ENCODE data around the gene NUP188. TPM values are rescaled to one million over a fixed set of nuclear protein-coding genes. Genes with fewer than 3 reads are reported as not detected.
"Not testable (repeated sequence)": the region's sequence is repeated elsewhere in the genome, so short reads cannot be mapped to it uniquely, and the experiment has no call there.

Gene NUP188
- total RNA-seq, 1 experiment from 2014 or later: 77.6 TPM

DNA sequence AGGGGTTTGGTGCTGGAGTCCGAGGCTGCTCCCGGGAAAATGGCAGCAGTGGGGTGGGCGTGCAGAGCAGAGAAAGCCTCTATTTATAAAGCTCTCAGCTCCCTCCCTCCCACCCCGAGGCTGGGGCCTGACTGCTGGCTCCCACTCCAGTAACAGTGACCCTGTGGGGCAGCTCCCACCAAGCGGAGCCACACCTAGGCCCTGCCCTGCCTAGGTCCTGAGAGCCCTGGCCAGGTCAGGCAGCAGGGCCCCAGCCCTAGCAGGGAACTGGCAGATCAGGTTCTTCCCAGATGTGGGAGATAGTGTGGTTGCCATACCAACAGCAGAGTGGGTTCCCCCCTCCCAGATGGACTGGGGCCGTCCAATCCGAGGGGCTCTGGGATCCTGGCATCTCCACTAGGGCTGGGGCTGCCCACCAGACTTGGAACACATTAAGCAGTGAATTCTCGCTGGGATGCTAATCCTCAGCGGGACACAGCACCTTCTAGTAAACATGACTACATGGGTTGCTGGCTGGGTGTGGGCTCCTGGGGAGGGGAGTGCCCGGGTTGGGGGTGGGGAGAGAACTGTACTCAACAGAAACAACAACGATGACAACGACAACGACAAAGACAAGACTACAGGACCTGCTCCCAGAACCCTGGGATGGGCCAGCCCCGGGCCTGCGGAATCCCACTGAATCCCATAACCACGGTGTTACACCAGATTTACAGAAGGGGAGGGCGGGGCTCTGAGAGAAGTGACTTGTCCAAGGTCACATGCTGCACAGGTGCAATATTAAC is 79.1 kb downstream of the NUP188 start:
- peak; percentile 26 for DNase-seq (ENCODE audit: low read depth)

DNA sequence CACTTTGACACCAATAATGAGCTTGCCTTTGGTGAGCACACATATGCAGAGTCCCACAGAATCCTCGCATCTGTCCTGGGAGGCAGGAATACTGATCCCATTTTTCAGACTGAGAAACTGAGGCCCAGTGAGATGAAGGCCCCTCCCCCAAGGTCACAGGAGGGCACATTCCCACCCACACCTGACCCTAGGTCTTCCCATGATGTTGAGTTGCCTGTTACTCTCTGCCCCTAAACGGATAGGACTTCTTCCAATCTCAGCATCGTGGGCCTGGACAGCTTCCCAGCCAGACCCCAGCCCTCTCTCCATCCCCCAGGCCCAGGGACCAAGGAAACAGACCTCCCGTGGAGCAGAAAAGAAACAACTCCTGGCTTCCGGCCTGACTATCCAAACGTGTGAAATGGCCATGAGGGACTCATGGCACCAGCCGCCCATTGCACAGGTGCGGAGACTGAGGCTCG is 79.8 kb downstream of the NUP188 start:
- no peak for DNase-seq (ENCODE audit: low read depth)

DNA sequence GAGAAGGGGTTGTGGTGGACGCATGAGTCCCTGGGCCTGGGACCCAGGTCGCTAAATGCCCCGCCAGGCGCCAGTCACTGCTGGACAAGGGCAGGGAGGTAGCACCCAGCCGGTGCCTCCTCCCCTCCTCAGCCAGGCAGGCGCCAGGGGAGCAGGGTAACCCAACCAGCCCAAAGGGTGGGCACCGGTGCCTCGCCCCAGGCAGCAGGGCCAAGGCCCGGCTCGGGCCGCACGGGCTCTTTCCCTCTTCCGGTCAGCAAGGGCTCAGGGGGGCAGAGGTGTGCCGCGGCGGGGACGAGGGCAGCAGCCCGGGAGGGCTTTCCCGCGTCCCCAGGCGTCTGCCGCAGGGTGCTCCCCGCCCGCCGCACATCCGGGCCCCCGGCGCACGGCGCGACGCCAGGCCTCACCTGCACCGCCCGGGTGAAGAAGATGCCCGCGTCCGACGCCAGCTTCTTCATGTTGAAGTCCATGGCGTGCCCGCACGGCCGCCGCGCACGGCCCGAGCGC is 80.2 kb downstream of the NUP188 start:
- peak; percentile 65 for DNase-seq (ENCODE audit: low read depth)

DNA sequence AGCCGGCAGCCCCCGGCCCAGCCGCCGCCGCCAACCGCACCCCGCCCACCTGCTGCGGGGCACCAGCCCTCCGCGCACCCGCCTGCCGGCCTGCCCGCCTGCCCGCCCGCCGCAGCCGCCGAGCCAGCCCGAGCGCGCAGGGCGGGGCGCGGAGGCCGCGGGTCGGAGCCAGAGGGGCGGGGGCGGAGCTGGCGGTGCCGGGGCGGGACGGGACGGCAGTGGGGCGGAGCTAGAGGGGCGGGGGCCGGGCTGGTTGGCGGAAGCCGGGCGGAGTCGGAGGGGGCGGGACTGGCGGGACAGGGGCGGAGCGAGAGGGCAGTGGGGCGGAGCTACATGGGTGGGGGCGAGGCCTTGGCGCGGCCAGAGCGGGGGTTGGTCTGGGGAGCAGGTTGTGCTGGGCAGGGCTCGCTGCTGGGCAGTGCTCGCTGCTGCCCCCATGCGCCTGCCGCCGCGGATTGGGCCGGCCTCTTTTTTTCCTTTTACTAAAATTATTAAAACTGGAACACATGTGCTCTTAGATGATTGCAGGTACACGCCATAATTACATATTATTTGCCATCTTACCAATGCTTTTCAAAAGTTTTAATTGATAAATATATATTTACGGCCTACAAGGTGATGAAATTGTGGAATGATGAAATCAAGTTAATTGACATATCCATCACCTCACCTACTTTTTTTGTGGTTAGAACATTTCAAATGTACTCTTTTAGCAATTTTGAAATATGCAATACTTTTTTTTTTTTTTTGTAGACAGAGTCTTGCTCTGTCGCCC is 80.9 kb downstream of the NUP188 start, which contains the start of gene SH3GLB2:
TSS of gene SH3GLB2 (minus strand) at position 140 of the 775 bp plus-strand sequence. CDS start 177 bp downstream, outside the sequence.
- DNase-seq (ENCODE audit: low read depth): peak; percentile 81

DNA sequence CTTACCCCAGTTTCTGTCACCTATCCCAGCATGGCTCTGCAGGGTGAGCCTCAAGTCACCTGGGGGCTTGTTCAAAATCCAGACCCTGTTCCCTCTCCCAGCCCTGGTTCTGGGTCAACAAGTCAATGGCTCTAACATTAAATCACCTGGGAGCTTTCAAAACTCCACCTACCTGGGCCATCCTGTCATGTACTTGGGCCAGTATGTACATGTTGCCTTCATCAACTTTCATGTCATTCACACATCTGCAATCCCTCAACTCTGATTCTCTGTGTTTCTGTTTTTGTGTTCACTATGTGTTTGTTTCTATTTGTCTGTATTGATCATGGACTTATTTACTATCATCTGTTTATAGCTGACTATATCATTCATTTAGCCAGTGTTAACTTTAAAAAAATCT is 82.7 kb downstream of the NUP188 start:
- DNase-seq (ENCODE audit: low read depth): no peak

DNA sequence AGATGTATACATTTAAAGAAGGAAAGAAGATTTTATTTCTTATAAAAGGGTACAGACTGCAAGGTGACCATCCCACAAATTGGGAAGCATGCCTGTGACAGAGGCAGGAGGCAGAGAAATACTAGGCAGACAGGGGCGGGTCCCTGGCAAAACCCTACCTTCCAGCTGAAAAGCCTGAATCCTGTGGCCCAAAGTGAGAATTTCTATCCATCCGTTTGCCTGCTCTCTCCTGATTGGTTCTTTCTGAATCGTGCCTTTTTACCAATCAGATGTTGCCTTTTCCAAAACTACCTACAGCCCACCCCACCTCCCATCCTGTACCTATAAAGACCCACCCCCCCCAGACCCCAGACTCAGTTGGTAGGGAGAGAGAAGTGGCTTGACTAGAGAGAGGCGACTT is 84.0 kb downstream of the NUP188 start:
- no peak for DNase-seq (ENCODE audit: low read depth)

DNA sequence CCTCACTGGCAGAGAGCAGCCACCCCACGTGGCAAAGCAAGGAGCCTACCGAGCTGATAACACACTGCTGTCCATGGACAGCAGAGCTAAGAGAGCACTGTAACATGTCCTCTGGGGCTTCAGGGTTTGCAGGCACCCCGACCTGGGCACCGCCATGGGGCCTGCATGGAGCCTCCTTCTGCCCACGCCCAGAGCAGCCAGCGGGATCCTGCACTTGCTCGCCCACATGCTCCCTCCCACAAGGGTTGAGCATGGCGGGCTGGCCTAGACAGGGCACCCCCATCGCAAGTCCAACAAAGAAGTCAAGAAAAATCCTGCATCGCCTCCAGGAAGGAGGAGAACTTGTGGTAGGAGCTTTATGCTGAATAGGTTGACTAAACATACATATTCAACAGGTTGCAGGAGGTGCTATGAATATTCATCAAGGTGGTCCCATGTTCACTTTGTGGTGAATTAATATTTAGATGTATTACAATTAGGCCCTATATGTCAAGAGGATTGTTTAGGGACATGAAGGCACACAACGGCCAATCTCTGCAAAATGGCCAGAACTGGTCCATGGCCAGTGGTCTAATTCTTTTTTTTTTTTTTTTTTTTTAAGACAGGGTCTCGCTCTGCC is 85.2 kb downstream of the NUP188 start:
- no peak for DNase-seq (ENCODE audit: low read depth)

DNA sequence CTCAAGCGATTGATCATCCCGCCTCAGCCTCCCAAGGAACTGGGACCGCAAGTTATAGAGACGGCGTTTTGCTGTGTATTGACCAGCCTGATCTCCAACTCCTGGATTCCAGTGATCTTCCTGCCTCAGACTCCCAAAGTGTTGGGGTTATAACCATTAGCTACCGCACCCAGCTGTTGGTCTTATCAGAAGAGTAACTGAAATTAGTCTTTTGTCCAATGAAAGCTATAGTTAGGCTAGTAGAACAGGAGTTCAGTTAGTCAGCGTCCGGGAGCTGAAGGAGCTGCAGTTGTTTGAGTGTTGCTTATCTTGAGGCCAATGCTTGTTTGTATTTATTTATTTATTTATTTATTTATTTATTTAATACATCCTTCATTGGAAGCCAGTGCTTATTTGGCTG is 85.7 kb downstream of the NUP188 start:
- DNase-seq (ENCODE audit: low read depth): no peak

DNA sequence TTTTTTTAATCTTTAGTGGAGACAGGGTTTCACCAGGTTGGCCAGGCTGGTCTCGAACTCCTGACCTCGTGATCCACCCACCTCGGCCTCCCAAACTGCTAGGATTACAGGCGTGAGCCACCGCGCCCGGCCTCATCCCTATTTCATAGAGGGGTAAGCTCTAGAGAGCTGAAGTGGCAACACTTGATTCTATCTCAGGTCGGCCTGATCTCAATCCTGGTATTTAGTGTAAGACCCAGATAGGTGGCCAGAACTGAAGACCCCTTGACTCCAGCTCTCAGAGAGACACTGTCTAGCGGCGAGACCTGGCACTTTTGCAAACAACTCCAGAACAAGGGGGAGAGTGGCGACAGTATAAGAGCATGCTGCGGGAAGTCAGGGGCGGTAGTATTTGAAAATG is 88.3 kb downstream of the NUP188 start:
- DNase-seq (ENCODE audit: low read depth): not testable (repeated sequence)

DNA sequence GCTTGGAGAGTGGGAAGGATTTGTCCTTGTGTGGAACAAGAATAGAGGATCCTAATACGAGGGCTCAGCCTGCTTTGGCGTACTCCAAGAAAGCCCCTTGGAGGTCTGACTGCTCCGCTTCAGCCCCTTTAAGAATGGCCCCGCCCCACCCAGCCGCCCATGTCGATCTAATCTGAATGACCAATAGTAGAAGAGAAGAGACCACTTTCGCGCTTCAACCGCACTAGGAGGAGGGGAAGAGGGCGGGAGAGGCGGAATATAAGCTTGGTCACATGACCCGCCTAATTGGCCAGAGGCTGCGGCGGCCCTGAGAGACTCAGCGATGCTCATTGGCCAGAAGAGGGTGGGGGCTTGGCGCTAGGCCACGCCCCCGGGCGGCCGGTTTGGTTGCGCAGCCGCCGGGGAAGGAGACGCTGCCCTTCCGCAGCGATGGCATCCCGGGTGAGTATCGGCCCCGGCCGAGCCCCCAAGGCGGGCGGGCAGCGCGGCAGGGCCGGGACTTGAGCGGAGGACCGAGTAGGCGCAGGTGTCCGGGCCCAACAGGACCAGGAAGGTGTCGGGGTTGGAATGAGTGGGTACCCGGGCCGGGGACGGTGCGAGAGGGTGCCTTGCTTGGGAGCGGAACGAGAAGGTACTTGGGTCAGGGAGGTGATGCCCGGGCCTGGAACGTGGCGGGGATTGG is 88.9 kb downstream of the NUP188 start, which contains the start of gene MIGA2:
TSS of gene MIGA2 (plus strand) at position 386 of the 682 bp plus-strand sequence. CDS start 3,969 bp downstream, outside the sequence.
- DNase-seq (ENCODE audit: low read depth): peak; percentile 100

DNA sequence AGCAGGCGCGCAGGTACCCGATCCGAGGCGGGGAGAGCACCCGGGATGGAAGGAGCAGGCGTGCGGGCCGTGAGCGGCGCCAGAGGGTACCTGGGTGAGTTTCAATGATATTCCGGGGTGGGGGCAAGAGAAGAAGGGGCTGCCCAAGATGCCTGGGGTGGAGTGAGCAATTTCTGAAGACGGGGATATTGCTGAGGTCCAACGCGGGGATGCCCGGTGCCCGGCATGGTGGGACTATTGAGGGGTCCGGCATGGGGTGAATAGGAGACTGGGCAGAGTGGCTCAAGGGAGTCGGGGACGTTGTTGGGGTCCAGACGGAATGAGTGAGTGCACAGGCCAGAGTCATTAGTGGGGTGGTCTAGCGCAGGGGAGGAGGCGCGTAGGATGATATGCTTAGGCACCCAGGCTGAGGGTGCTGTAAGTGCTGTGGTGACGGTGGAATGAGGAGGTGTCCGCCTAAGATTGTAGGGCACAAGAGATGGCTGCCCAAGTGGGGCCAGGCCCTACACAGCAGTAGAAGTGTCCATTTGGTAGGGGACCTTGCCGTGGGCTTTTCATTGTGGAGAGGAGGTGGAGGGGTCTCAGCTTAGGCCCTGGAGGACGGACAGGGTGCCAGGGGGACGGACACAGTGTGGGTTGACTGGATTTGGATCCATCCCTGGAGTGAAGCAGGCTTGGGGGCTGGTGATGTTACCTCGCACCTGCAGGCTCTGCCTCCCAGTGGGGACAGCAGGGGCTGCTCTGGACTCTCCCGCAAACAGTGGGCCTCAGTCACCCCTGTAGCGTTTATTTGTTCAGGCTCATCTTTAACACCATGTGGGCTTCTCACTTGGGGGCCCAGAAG is 89.6 kb downstream of the NUP188 start:
- DNase-seq (ENCODE audit: low read depth): no peak

DNA sequence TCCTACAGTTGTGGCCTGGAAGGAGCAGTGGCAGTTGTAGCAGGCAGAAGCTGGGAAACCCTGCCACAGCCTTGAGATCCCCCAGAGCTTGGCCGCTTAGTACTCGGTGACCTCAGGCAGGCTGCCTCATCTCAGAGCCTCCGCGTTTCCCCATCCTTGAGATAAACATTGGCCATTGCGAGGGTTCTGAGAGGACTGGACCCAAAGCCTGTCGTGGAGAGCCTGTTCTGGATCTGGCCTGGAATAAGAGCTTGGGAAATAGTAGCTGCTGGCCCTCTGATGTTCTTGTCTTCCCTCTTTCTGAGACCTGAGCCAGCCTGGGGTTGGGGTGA is 90.2 kb downstream of the NUP188 start:
- DNase-seq (ENCODE audit: low read depth): no peak

DNA sequence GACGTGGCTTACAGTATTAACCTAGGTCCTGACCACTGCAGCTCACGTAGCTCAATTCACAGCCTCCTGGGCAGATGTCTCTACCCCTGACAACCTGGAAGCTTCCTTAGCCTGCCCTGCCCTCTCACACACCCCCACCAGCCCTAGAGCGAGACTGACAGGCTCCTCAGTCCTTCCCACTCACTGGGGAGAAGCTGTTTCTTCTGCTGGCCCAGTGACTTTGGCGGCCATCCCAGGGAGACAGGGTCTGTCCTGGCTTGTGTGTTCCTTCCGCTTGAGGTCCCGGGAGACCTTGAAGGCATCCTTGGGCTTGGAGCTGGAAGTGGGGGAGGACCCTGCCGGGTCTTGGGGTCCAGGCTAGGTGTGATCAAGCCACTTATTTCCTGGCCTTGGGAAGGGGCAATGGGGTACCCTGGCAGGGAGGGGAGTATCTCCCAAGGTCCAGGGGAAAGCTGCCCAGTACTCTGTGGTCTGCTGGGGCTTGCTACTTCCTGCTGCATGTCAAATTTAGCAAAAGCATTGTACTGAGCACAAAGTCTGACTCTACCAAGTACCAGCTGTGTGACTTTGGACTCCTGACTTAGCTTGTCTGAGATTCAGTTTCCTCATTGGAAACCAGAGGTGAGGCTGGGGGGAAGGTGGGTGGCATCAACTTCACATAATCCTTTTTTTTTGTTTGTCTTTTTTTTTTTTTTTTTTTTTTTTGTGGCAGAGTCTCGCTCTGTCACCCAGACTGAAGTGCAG is 90.8 kb downstream of the NUP188 start:
- DNase-seq (ENCODE audit: low read depth): no peak

DNA sequence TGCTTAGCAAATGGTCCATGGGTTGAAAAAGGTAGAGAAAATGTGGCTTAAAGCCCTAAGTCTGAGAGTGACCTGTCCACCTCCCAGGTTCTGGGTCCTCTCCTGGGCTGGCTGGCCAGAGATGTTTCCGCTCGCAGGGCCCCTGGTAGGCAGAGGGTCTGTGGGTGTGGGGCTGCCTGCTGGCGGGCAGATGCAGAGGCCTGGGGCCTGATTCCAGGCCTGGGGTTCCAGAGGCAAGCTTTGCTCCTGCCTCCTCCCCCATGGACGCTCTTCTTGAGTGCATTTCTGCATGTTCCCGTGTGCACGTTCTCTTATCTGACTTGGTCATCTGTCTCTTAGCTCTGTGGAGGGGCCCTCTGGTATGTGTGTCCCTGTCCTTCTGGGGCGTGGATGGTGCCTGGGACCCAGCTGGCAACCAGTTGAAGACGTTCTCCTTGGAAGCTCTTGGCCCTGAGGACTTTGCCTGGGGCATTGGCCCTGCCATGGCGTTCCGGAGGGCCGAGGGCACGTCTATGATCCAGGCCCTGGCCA is 92.7 kb downstream of the NUP188 start:
- DNase-seq (ENCODE audit: low read depth): no peak

DNA sequence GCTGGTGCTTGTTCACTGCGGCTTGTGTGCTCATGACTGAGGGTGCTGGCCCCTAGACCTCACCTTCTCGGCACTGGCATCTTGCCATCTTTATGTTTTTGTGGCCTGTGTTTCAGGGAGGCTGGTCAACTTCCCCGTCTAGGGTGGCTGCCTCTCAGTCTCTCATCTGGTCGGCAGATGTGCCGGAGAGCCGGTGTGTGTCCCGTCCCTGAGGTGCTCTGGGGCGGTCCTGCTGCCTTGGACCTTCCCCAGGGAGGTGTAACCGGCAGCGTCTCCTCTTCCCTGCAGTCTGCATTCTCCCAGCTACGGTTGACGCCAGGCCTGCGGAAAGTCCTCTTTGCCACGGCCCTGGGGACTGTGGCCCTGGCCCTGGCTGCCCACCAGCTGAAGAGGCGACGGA is 94.5 kb downstream of the NUP188 start:
- no peak for DNase-seq (ENCODE audit: low read depth)

DNA sequence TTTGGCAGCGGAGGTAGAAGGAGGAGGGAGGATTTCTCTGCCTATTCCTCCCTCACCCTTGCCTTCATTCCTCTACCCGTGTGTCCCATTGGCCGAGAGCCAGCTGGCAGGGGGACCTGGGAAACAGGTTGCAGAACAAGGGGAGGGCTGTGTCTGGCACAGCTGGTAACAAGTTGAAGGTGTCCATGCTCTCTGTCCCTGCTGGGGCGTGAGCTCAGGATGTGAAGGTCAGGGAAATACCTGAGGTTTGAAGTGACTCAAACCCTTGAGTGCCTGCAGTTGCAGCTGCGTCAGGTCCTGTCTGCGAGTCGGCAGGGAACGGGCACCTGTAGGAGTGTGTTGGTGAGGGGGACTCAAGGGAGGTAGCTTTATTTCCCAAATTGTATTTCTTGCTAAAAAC is 105.1 kb downstream of the NUP188 start:
- peak; percentile 10 for DNase-seq (ENCODE audit: low read depth)

DNA sequence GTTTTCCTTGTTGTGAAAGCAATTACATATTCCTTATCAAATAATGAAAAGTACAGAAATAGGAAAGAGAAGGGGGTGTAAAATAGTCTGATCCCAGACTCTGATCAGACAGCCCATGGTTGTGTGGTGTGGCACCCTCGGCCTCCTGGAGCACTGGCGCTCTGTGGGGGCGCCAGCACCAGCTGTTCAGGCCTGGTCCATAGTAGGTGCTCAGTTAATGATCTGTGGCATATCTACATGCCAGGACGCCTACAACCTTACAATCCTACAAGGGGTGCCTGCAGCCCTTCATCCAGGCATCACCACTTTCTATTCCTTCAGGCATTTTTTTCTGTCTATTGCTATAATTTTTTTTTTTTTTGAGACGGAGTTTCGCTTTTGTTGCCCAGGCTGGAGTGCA is 105.5 kb downstream of the NUP188 start:
- no peak for DNase-seq (ENCODE audit: low read depth)

DNA sequence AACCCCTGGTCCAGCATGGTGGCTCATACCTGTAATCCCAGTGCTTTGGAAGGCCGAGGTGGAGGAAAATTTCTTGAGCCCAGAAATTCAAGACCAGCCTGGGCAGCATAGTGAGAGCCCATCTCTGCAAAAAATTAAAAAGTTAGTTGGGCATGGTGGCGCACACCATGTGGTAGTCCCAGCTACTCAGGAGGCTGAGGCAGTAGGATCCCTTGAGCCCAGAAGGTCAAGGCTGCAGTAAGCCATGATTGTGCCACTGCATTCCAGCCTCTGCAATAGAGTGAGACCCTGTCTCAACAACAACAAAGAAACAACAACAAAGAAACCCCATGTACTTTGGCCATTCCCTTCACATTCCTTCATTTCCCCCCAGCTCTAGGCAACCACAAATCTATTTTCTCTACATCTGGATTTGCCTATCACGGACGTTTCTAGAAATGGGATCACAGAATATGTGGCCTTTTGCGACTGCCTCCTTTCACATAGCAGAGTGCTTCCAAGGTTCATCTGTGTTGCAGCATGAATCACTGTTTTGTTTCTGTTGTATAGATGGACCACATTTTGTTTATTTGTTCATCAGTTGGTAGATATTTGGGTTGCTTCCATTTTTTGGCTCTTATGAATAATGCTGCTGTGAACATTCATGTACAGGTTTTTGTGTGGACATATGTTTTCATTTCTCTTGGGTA is 106.8 kb downstream of the NUP188 start:
- peak; percentile 12 for DNase-seq (ENCODE audit: low read depth)
